GM19193 (cell line): ENCODE data around the gene ITGA11.

Experiments used
- POLR2A ChIP-seq: IDR thresholded peaks from 4 replicates; pipeline ENCODE4 v1.6.1; 2011; ENCODE audit not compliant: insufficient read depth, insufficient read length; ENCODE audit errors: extremely low read depth

ITGA11 gene

GRCh38 chr15:68382286-68383007, 49.5 kb downstream of the ITGA11 start:
- no peak for TF ChIP-seq POLR2A

- TF ChIP-seq POLR2A, result no peak
Measured at GRCh38 chr15:68380456-68380855, 51.5 kb downstream of the ITGA11 start.

DNA sequence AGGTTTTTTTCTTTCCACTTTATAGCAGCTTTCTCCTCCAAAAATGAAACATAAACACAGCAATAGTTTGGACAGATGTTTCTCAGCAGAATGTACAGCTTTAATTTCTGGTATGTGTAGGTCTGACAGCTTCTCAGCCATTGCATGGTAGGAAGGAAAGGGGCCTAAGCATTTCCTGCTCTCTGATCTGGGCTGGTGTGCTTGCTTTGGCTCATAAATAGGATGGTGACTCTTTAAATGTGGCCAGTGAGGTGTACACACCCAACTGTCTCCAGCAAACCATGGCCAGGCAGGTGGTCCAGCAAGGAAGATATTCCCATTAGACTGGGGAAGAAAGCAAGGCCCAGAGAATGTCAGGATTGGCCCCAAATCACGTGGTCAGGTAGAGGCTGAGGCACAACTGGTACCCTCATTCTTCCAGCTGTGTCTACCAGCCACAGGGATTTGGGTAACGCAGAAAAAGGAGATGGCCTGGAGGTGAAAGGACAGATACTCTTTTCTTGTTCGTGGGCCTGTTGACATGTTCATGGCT, 52.1 kb downstream of the ITGA11 start:
- TF ChIP-seq POLR2A, result no peak

DNA sequence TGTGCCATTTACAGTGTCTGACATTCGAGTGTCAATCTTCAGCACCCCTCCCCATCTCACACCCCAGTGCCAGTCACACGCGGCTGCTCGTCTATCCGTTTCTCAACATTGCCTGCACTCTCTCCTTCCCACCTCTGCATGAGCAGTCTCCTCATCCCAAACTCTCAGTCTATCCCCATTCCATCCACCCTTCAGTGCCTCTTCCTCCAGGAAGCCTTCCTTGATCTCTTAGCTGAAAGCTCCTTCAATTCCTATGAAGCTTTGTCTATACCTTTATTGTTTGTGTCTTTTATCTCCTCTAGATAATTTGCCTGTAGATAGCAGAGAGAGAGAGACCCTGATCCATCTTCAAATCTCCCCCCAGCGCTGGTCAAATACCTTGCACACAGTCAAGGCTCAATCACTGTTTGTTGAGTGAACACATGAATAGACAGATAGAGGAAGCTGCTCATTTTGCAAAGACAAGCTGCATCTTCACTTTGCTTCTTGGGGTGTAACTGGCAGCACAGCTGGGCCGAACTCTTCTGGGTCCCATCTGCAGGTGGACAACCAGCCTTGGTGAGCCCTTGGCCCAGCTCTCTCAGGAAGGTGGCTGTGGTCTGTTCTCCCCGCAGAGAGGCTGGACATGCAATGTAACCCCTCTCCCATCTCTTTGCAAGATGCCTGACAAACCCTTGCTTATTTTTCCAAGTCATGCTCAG, 52.8 kb downstream of the ITGA11 start:
- no peak for TF ChIP-seq POLR2A

GRCh38 chr15:68378595-68378994, 53.4 kb downstream of the ITGA11 start:
- TF ChIP-seq POLR2A, result no peak

DNA sequence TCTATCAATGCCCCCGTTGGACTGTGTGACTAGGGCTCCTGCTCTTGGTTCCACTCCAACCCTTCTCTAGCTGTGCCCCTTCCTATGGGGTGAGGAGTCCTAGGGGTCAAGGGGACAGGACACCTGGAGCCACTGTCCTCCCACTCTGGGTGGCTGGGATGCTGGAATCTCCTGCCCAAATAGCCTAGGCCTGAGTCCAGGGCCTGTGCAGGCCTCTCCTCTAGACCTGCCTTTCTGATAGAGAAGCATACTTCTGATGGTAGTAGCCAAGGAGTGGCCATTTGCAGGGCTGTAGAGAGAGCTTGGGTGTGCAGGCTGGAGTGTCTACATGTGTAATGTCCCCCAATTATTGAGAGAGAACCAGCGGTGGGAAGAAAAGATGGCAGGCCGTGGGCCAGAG, 54.2 kb downstream of the ITGA11 start:
- TF ChIP-seq POLR2A, result no peak

GRCh38 chr15:68376447-68377060, 55.4 kb downstream of the ITGA11 start:
- TF ChIP-seq POLR2A, result no peak

GRCh38 chr15:68375716-68376220, 56.2 kb downstream of the ITGA11 start:
- no peak for TF ChIP-seq POLR2A

DNA sequence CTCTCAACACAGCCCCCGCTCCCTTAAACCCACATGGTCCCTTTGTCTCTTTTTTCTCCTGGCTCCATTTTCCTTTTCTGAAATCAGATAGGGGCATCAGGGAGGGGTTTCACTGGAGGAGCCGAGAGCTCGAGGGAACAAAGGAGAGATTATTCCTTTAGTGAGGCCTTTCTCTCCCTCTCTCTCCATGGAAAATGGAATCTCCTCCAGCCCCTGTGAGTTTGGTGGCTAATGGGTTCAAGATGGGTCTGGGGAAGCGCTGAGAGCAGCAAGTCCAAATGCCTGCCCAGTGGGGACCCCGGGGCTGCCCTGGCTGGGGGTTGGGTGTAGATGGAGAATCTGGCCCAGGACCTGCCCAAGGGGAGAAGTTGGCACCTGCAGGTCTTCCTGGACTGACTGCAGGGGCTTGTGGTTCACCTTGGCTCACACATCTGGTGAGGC, 56.8 kb downstream of the ITGA11 start:
- no peak for TF ChIP-seq POLR2A

DNA sequence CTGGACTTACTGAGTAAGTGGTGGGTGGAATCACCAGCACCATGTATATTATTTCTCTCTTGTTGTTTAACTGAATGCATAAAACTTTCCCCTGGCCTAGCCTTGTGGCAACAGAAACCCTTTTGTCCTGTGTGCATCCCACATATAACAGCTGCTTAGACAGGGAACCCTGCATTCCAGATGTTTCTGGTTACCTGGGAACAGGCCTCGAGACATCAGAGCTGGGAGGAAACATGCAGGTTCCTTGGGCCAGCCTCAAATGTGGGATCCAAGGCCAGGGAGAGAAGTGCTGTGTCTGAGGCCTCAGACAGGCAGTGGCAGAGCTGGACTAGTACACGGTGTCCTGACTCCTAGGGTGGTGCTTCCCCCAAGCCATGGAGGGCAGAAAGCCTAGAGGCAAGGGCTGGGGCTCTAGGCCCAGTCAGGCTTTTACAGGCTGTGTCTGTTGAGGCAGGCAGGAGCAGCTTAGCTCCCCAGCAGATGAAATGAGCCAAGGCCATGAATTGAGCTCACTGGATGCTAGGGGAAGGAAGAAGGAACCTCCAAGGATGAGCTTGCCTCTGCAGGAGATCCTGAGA, 57.7 kb downstream of the ITGA11 start:
- TF ChIP-seq POLR2A, result no peak

- TF ChIP-seq POLR2A, result no peak
Measured at GRCh38 chr15:68373028-68373427, 58.9 kb downstream of the ITGA11 start.

GRCh38 chr15:68372291-68372811, 59.6 kb downstream of the ITGA11 start:
- no peak for TF ChIP-seq POLR2A

DNA sequence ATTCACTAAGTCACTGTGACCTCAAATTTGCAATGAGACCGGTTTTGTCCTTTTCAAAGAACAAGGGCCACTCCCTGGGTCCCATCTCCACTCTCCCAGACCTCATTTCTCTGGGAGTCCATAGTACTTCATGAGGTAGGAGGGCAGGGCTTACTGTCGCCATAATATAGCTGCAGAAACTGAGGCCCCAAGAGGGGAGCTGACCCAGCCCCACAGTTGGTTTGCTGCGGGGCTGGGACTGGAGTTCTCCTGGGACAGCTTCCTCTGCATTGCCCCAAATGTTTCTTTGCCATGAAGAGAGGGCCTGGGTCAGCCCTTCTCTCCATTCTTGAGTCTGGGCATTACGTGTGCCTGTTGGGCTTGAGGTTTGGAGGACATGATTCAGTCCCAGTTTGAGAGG, 60.1 kb downstream of the ITGA11 start:
- no peak for TF ChIP-seq POLR2A

GRCh38 chr15:68371160-68371559, 60.8 kb downstream of the ITGA11 start:
- TF ChIP-seq POLR2A, result no peak

GRCh38 chr15:68370768-68371151, 61.2 kb downstream of the ITGA11 start:
- TF ChIP-seq POLR2A, result no peak
